ENCODE measurements around the gene NDUFC2.
"Not testable (repeated sequence)": the region's sequence is repeated elsewhere in the genome, so short reads cannot be mapped to it uniquely, and the experiment has no call there.

Gene NDUFC2

DNA sequence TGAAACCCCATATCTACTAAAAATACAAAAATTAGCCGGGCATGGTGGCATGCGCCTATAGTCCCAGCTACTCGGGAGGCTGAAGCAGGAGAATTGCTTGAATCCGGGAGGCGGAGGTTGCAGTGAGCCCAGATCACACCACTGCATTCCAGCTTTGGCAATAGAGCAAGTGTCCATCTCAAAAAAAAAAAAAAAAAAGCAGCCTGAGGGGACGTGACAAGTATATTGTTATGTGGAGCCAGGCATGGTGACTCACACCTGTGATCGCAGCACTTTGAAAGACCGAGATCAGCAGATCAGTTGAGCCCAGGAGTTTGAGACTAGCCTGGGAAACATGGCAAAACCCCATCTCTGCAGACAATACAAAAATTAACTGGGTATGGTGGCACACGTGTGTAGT, 51.2 kb downstream of the NDUFC2 start:
- DNase-seq: not testable (repeated sequence)

DNA sequence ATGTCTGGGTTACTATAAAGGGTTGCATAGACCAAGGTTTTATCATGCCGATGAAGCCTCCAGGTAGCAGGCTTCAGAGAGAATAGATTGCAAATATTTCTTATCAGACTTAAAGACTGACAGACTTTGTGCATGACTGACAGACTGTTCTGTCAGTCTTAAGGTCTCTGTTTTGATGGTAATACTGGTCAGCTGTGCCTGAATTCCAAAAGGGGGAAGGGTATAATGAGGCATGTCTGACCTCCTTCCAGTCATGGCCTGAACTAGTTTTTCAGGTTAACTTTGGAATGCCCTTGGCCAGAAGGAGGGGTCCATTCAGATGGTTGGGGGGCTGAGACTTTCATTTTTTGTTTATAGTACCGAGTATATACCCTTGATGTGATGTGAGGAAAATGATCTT, 51.9 kb downstream of the NDUFC2 start:
- DNase-seq: no peak

DNA sequence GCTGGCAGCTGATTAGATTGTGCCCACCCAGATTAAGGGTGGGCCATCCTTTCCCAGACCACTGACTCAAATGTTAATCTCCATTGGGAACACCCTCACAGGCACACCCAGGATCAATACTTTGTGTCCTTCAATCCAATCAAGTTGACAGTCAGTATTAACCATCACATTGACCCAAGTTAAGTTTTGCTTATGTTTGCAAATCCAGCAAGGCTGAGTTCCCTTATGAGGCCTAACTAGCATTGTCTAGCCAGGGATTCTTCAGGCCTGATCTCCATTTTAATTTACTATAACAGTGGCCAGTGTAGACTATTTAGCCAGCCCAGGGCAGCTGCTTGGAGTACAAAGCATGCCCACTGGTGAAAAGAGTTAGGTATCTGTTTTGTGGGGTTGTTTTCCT, 54.3 kb downstream of the NDUFC2 start:
- DNase-seq: no peak

DNA sequence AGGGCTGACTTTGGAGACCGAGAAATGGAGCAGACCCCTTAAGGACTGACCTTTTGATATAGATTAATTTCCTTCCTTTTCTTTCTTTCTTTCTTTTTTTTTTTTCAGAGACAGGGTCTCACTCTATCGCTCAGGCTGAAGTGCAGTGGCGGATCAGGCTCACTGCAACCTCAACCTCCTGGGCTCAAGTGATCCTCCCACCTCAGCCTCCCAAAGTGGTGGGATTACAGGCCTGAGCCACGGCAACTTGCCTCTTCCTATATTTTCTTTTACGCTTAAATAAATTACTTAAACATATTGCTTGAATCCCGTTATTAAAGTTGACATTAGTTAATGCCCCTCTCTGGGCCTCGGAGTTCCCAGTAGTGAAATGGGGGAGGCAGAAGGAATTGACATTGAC, 56.2 kb downstream of the NDUFC2 start:
- peak; percentile 43 for DNase-seq

DNA sequence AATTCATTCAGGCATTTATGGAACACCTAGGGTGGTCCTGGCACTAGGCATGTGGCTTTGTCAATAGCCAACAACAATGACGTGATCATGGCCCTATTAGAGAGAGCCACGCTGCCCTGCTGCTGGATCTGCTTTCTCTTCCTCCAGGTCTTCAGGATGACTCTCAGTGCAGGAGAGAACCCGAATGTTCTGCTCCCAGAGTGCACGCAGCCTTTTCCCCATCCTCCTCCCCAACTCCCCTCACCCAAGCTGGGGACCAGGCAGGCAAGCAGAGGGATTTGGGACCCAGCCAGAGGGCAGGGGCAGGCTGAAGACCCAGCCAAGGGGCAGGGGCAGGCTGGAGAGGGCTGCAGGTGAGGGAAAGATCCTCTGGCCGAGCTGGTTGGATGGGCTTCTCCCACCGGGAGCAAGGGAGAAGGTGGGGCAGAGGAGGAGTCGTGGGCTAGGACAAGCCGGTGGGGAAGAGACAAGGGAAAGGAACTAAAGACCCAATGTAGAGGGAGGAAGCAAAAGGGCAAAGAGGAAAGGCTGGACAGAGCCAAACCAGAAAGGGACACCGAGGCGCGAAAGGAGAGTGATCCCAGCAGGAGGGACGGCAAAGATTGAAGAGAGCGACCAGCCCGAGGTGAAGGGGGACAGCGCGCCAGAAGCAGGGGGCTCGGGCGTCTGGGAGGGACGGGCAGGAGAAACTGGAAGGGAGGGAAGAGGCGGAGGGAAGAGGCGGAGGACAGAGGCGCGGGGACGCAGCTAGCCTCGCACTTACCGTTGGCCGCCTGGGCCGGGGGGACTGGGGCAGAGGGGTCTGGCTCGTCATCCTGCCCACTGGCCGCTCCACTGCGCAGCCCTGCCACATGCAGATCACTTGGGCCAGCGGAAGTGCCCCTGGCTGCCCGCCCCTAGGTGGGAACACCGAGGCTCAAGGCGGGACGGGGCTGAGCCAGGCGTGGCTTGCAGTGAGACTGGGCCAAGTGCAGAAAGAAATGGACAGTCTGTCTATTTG, 57.0 kb downstream of the NDUFC2 start, which contains the start of gene KCTD14:
Gene KCTD14, minus strand, starts transcription at position 880 of the 1,000 bp plus-strand sequence. Its CDS starts 27 bp downstream, at position 853.
- peak; percentile 43 for DNase-seq

DNA sequence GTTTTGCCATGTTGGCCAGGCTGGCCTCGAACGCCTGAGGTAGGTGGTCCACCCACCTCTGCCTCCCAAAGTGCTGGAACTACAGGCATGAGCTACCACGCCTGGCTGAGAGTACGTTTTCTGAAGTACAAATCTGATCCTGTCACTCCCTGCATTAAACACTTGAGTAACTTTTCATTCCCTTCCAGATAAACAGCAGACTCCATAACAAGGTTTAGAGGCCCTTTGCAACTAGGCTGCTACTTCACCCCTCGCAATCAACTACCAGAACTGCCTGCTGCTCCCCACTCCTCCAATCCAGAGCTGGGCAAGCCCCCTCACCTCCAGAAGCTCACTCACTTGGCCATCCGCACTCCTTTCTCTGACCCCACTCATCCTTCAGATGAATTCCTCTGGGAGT, 58.1 kb downstream of the NDUFC2 start:
- DNase-seq: no peak

DNA sequence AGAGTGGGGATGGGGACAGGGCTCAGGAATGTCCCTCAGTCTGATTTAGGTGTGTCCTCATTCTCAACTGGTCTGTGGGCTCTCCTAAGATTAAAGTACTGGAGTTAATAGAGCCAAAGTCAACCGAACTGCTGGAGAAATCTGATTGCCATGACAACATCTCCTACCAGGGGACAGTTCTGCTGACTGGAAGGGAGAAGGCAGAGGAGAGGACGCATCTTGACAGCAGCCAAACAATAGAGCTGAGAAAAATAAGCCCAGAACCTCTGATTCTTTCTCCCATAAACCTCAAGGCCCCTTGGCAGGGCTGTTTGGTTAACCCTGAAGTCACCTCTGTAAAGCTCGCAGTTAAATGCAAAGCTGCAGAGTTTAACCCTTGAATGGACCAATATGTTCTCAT, 59.4 kb downstream of the NDUFC2 start:
- DNase-seq: no peak

DNA sequence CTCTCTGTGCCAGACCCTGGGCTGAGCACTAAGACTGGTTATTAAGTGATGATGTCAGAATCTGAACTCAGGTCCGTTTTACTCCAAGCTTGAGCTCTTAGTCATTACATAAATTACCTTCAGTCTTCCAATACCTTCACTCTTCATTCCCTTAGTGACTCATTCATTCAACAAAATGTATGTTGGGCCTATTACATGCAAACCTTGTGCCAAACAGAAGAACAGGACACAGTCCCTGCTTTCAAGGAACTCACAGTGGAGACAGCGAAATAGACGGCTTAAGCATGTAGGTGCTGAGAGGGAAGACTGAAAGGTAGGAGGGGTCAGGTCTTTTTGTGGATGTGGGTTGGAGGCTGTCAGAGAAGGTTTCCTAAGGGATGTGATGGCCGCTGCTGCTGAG, 59.9 kb downstream of the NDUFC2 start:
- no peak for DNase-seq
